HG03439 (cell line): ENCODE data around the gene GMEB2.
A peak's percentile ranks its signal among the peaks of the same experiment; 100 is the strongest.
"Not testable (repeated sequence)": the region's sequence is repeated elsewhere in the genome, so short reads cannot be mapped to it uniquely, and the experiment has no call there.

ENCODE experiments used
- ATAC-seq: cut with Tn5 transposase; IDR thresholded peaks from one replicate; pipeline ENCODE4 v1.9.1; 2021; ENCODE audit warnings: mild to moderate bottlenecking, moderate library complexity; ENCODE audit not compliant: unreplicated experiment

The GMEB2 gene

DNA sequence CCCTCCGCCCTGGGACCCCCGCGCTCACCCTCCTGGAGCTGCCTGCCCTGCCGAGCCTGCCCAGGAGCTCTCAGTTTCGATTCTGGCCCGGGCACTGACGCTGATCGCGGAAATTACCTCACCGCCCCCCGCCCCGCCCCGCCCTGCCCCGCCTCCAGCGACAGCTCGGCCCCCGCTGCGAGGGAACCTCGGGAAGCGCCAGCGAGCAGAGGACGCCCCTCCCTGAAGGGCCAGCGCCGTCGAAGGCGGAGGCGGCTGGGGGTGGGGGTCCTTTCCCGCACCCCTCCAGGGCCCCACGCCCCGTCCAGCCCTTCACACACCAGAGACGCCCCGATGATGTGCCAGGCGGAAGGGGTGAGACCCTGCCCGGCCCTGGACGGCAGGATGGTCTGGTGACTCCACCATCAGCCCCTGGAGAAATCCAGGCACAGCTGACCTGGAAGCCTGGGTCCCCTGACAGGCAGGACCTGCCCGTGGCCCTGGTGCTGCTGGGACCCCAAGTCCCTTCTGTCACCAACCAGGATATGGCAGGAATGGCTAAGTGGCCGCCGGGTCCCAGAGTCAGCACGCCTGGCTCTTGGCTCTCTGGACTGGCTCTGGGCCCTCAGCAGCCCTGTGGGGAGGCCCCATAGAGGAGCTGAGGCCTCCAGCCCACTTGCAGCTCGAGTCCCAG lies 52.6 kb downstream of the GMEB2 start, which contains the start of gene HELZ2:
TSS of gene HELZ2 (minus strand) at position 84 of the 673 bp plus-strand sequence. CDS start 1,854 bp downstream, outside the sequence.
- ATAC-seq: peak; percentile 49

DNA sequence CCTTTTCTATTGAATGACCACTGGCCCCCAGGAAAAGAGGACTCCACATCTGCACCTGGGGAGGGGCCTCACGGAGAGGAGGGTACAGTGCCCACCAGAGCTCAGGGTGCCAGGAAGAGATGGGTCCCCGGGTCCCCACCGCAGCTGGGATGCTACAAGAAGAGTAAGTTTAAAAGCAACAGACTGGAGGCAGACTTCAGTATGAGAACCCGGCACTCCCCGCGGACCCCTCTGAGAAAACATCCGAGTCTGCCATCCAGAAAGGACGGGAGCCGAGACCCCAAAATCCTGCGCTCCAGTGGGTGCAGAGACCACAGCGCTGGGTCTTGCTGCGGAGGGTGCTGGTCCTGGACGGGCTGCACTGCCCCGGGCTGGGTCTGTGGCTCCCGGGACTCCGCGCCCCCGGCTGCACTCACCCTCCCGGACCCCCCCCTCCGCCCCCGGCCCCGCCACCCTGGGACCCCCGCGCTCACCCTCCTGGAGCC lies 53.2 kb downstream of the GMEB2 start:
- ATAC-seq: no peak

DNA sequence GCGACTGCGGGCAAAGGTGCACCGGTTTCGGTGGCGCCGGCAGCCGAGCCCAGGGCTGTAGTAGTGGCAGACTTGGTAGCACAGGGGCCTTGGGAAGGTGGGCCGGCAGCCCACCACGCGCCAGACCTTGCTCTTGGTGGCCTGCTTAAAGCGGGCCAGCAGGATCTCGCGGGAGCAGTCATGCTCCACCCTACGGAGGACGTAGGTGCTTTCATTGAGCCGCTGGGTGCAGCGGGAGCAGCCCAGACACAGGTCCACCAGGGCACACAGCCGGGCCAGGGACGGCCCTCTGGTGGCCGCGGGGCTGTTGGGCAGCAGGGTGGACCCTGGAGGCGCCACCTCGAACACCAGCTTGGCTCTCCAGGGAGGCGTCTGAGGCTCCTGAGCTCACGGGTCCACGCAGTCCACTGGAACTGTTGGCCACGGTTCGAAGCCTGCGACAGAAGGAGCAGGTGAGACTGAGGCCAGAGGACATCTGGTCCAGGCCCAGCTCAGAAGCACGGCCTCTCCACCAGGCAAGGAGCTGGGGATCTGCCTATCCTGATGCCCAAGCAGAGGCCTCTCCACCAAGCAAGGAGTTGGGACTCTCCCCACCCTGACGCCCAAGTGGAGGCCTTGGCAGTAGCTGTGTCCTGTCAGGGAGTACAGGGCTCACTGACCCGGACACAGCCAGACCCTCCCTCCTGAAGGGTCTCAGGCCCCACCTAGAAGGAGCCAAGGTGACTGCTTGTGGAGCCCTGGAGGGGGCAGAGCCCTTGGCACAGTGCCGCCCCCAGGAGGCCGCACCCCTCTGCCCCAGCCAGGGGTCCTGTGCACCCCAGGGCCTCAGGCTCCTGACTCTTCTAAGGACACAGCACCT lies 53.9 kb downstream of the GMEB2 start:
- no peak for ATAC-seq

DNA sequence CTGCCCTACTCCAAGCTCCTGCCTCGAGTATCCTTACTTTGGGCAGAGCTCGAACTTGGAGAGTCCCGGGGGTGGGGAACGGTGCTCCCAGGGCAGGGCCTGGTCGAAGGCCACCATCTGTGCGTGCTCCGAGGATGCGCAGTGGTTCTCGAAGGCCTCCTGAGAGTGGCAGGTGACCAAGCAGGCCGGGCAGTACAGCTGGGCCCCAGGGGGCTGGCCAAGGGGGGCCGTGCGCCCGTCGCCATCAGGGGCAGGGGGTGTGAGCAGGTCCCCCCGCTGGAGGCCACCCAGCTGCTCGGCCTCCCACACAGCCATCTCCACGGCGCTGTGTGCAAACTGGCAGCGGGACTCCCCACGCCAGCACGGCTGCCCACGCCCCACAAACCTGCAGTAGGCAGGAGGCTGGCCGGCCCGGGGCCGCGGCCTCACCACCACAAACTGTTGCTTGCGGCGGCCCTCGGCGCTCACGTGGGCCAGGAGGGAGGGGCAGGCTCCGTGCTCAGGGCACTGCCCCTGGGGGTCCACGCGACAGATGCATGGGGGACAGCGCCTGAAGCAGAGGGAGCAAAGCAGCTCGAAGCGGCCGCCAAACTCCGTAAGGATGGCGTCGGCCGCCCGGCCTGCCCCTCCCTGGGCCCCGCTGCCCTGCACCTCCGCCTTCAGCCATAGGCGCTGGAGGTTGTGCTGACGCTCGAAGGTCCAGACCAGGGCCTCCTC lies 54.7 kb downstream of the GMEB2 start:
- no peak for ATAC-seq

DNA sequence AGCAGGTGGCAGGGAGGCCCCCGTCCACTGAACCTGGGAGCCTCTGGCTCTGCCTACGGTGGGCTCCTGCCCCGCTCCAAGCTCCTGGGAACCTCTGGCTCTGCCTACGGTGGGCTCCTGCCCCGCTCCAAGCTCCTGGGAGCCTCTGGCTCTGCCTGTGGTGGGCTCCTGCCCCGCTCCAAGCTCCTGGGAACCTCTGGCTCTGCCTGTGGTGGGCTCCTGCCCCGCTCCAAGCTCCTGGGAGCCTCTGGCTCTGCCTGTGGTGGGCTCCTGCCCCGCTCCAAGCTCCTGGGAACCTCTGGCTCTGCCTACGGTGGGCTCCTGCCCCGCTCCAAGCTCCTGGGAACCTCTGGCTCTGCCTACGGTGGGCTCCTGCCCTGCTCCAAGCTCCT lies 55.8 kb downstream of the GMEB2 start:
- not testable (repeated sequence) for ATAC-seq

DNA sequence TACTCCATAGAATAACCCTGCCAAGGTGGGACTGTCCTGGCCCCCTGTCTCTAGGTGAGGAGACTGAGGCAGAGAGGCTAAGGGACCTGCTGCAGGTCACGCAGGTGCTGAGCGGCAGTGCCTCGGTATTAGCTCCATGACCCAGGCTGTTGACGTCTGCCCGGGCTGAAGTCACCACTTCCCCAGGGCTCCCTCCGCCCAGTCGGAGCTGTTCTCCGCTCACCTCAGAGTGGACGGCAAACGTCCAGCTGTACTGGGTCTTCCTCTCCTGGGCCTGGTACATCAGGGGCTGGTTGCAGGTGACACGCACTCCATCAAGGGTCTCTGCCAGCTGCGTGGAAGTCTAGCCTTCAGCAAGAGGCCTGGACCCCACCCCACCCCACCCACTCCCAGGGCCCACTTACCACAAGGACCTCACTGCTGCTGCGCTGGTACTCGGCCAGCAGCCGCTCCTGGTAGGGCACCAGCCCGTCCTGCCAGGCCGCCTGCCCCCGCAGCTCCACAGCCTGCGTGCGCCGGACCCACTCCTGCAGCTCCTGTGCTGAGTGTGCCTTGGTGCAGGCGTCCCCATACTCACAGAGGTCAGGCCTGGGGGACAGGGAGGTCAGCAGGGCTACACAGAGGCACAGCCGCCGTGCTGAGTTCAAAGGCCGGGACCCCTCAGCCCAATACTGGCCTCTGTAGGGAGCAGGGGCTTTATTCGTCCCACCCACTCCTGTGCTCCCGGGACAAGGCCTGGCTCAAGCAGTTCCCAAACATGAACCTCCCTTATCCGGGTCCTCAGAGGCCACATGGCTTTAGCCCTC lies 56.4 kb downstream of the GMEB2 start:
- ATAC-seq: no peak

DNA sequence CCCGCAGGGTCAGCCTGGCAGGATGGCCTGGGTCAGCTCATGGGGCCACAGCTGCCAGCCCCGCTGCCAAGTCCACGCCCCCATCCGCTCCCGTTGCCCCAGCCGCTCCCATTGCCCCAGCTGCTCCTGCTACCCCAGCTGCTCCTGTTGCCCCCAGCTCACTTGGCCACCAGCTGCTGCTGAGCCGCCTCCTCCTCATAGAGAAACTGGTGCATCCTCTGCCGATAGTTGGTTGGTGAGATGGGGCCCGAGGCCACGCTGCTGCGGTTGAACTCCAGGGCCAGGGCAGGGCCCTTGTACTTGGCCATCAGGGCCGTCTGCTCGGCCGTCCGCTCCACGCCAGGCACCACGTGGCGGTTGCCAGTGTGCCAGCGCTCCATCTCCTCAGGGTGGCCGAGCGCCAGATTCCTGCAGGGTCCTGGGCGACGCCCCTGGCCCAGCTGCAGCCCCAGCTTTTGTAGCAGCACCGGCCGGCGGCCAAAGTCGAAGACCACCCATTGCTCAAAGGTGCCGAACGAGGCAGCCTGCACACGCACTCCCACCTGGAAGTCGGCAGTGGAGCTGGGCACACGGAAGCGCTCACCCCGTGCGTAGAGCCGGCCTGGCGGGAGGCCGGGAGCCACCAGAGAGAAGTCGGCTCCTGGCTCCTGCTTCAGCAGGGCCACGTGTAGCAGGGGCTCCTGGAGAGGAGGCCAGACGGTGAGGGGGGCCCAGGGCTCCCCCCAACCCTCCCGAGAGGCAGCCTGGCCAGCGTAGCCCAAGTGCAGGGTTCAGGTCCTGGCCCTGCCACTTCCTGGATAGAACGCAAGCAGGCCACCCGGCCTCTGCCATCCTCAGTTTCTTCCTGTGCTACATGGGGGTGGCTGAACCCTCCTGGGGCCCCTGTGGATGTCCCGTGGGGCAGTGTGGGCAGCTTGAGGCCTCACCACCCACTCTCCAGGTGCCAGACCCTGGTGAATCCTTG lies 57.6 kb downstream of the GMEB2 start:
- ATAC-seq: no peak

DNA sequence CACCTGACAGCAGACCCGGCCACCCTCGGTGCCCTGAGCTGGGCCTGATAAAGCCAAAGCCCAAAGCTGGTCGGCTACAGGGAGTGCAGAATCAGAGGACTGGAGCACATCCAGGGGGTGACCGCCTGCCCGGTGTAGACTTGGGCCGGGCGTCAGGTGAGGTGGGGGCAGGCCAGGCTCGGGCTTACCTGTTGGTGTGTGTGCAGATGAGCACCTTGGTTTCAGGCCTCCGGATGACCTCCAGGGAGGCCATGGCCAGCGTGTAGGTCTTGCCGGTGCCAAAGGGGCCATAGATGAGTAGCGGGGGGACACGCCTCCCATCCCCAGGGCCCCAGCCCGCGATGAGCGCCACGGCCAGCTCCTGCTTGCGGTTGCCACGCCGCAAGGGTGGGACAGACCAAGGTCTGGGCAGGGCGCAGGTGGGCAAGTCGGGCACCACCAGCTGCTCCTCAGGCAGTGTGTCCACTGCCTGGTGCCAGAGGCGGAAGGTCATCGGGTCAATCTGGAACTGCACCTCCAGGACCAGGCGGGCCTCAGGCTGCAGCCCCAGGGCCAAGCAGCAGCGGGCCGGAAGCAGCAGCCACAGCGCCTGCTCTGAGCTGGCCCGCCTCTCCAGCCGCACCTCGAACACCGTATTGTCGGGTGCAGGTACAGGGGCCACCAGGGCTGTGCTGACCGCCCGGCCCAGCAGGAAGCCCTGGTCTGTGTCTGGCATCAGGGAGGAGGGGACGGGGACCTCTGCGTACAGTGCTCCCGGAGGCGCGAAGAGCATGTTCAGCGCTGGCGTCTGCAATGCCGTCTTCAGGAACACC lies 58.5 kb downstream of the GMEB2 start:
- ATAC-seq: no peak

DNA sequence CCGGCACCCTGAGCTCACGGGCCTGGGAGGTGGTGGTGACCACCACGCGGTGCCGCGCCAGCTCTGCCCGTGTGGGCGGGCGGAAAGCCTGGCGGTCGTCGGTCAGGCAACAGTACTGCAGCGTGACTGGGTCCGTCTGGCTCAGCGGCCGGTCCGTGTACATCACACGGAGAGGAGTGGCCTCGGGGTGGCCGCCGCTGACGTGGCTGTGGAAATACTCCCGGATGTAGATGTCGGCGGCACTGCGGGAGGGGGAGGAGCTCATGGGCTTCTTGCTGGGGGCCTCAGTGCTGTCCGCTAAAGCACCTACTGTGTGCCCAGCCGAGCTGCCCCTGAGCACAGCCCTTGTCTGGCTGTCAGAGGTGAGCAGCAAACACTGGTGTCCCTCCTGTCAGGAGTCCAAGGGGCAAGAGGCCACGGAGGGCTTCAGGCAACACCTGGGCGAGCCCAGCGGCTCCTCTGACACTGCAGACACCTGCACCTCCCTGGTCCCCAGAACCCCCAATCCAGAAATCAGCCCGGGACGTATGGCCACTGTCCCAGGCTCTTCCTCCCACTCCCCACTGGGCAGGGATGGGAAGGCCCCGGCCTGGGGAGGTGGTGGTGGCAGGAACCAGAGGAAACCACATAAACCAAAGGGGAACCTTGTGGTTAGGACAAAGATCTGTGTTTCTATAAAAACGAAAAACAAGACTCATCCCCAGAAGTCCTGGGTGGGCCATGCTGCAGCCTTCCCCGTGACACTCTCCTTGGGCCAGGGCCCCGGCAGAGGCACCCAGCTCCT lies 59.3 kb downstream of the GMEB2 start:
- peak; percentile 55 for ATAC-seq

DNA sequence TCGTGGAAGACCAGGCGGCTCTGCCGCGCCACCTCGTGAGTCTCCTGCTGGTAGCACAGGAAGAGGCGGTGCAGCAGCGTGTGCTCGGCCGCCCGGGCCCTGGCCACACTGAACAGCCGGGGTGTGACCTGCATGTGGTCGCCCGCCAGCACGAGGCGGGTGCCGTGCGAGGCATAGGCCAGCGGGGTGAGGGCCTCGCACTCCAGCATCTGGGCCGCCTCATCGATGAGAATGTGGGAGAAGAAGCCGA lies 59.8 kb downstream of the GMEB2 start:
- ATAC-seq: peak; percentile 8

DNA sequence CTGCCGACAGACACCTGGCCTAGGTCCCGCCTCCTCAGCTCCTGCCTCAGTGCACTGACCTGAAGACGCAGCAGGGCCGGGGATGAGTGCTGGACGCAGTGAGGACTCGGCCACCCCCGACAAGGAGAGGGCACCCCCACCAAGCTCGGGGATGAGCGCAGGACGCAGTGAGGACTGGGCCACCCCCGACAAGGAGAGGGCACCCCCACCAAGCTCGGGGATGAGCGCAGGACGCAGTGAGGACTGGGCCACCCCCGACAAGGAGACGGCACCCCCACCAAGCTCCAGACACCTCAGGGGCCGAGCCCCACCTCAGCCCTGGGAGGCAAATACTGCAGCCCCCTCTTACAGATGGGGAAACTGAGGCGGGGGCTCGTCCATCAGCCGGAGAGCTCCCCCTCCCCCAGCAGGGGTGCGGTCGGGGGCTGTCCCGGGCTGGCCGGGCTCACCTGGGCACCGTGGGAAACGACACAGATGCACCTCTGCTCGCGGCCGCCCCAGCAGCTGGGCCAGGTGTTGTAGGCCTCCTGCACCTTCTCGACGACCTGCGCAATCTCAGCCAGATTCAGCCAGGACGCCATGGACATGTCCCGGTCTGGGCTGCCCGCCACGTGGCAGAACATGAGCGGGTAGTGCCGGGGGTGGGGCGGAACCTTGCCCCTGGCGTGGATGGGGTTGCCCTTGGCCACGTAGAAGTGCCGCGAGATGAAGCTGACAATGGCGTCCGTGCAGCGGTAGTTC lies 60.3 kb downstream of the GMEB2 start:
- ATAC-seq: no peak

DNA sequence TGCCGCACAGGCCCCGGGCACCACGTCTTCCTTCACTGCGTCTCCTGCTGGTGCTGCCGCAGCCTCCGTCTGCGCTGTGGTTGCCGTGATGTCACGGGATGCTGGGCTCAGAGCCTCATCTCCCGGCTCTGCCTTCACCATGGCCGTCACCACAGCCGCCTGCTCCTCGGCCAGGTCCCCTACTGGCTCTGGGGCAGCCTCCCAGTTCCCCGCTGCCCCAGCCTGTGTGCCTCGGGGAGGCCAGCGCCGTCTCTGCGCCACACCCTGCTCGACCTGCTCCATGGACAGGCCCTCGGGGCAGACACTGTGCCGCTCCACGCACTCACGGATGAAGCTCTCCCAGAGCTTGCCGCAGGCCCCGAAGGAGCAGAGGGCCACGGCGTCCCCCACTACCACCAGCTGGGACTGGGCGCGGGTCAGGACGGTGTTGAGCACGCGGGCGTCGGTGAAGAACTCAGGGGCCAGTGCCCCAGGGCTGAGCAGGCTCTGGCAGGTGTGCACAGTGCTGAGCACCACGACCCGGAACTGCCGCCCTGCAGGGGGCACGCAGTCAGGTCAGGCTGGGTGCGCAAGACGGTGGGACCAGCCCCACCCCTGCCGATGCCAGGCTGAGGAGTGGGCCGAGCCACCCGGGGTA lies 61.1 kb downstream of the GMEB2 start:
- ATAC-seq: no peak

DNA sequence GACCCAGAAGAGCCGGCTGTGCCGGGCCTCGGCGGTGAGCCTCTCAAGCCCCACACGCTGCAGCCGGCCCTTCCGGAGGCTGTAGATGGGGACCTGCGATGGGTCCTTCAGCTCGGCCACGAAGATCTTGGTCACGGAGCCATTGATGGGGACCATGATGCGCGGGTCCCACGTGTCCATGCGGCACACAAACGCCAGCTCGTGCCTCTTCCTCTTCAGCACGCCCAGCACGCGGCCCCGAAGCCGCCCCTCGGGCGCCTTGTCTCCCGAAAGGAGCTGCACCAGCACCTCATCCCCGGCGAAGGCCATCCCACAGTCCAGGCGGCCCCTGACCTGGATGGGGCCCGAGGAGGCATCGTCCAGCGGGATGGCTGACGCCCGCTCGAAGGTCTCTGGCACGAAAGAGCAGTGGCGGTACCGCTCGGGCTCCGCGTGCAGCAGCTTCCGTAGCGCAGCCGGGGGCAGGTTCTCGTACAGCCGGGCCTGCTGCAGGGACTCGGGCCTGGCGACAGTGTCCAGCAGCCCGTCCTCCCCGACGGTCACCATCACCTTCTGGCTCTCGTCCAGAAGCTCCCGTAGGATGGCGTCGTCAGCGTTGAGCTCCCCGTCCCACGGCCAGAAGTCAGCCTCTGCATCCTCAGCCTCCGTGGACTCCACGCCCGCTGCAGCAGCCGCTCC lies 61.7 kb downstream of the GMEB2 start:
- no peak for ATAC-seq

DNA sequence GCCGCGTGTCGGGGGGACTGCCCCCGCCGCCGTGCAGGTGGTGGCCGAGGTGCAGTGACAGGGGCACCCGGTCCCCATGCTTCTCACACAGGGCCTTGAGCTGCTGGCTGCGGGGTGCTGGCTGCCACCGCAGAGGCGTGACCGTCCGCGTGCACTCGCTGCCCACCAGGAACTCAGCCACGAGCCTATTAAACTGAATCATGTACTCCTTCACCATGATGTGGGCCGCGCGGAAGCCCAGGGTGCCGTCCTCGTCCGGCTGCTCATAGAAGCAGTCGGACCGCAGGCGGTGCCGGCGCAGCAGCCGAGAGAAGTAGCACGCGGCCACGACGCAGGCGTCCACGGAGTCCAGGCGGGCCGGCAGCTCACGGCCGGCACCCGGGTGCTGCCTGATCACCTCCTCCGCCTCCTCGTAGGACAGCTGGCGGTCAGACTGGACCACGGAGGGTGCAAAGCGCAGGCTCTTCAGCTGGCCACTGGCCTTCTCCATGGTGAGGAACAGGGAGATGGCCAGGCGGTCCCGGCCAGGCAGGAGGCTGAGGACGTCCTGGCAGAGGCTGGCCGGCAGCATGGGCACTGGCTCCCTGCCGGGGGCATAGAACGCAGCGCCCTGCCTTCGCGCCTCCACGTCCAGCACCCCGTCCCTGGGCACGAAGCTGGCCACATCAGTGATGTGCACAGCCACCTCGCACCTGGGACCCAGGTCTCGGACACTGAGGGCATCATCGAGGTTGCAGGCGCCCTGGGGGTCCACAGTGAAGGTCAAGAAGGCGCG lies 62.7 kb downstream of the GMEB2 start:
- ATAC-seq: no peak

DNA sequence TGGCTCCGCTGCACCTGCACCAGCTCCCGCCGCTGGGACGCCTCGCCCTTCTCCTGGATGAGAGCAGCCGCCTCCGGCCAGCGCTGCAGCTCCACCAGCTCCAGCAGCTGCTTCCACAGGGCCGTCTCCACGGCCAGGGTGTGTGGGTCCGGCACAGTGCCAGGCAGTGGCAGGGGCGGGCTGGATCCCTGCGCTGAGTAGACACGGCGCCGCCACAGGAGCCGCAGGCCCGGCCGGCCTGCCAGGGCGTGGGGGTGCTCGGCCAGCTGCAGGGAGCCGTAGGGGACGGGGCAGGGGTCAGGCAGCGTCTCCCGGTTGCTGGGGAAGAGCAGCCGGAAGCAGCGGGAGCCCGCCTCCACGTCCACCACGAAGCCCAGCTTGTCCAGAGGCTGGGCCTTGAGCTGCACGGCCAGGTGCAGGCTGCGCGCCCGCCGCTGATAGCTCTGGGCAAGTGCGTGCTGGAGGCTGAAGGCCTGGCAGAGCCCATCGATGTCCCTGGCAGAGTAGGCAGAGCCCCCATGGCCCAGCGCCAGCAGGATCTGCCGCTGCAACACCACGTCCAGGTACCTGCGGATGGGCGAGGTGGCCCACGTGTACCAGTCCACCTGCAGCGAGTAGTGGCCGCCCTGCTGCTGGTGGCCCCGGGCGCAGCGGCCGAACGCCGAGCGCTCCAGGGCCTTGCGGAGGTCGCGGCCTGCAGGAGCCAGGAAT lies 63.5 kb downstream of the GMEB2 start:
- no peak for ATAC-seq
